Right lobe of liver (tissue), 4 donors: ENCODE measurements around the gene SPIRE1.

ENCODE experiments used
- POLR2A ChIP-seq: fragments of 450-650 bp; IDR thresholded peaks from one replicate; pipeline ENCODE4 v1.6.1; 2017; ENCODE audit warnings: antibody characterized with exemption, mild to moderate bottlenecking
- TF ChIP-seq, protein P1 (sequence below), 4 donors: fragments of 200-600 bp in 3 of 4; fragments of 450-650 bp in 1 of 4; IDR thresholded peaks; one replicate each; pipeline versions ENCODE4 v1.5.1 to v1.8.0; 2016 to 2022; ENCODE audit warnings: antibody characterized with exemption in 4 of 4, mild to moderate bottlenecking in 2 of 4
- donor health status: DM: no; HTN: no; CAD: no.
- donor health status: DM: no; HTN: no; CAD: no.
- donor health status: DM: no; HTN: yes; CAD: no.

GRCh38 chr18:12474876-12475275 is 183.0 kb downstream of the SPIRE1 start:
- TF ChIP-seq, protein P1, sequence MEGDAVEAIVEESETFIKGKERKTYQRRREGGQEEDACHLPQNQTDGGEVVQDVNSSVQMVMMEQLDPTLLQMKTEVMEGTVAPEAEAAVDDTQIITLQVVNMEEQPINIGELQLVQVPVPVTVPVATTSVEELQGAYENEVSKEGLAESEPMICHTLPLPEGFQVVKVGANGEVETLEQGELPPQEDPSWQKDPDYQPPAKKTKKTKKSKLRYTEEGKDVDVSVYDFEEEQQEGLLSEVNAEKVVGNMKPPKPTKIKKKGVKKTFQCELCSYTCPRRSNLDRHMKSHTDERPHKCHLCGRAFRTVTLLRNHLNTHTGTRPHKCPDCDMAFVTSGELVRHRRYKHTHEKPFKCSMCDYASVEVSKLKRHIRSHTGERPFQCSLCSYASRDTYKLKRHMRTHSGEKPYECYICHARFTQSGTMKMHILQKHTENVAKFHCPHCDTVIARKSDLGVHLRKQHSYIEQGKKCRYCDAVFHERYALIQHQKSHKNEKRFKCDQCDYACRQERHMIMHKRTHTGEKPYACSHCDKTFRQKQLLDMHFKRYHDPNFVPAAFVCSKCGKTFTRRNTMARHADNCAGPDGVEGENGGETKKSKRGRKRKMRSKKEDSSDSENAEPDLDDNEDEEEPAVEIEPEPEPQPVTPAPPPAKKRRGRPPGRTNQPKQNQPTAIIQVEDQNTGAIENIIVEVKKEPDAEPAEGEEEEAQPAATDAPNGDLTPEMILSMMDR (IDR thresholded peaks at IDR 0.05) = no peak
- no peak for TF ChIP-seq POLR2A
